H1 (cell line): Measurements from ENCODE around the gene NDFIP2. TPM values are rescaled to one million over a fixed set of nuclear protein-coding genes. Genes with fewer than 3 reads are reported as not detected.

Source experiments
- CTCF ChIA-PET: fragments of 300-600 bp; sonication (Branson Sonifier 250); formaldehyde crosslinking; loops from one replicate; lab custom pipeline; 2021; ENCODE audit not compliant: partially characterized antibody; lab: Charles Lee
- POLR2A ChIA-PET: fragments of 300-600 bp; sonication (Branson Sonifier 250); formaldehyde crosslinking; loops from one replicate; lab custom pipeline; 2021; ENCODE audit warnings: inconsistent platforms; ENCODE audit not compliant: partially characterized antibody; lab: Charles Lee
- DNase-seq, 2 experiments: peaks; one replicate each; pipeline versions ENCODE4 v3.0.0 to v3.0.0-alpha.2; 2010 to 2022; ENCODE audit warnings: low spot score in 2 of 2, low read depth in 1 of 2, mixed read lengths in 1 of 2
- FAIRE-seq: peaks from 2 replicates; lab custom pipeline; 2011; peaks lifted over from hg19 to GRCh38; lab: Jason Lieb, UNC
- H2AFZ ChIP-seq: 2 replicates; pipeline ENCODE4 v1.8.1; 2012; ENCODE audit warnings: low read length, inconsistent platforms
- H2AK5ac ChIP-seq: 2 replicates; pipeline ENCODE4 v1.6.1; 2013; ENCODE audit warnings: low read depth, low read length
- H2BK120ac ChIP-seq: replicated peaks from 2 replicates; pipeline ENCODE3; 2013; ENCODE audit warnings: low read depth, low read length, inconsistent platforms
- H2BK12ac ChIP-seq: 2 replicates; pipeline ENCODE4 v1.6.1; 2013; ENCODE audit warnings: low read depth, low read length
- H2BK15ac ChIP-seq: 2 replicates; pipeline ENCODE4 v1.6.1; 2013; ENCODE audit warnings: low read length
- H2BK20ac ChIP-seq: 2 replicates; pipeline ENCODE4 v1.6.1; 2013; ENCODE audit warnings: low read length
- H2BK5ac ChIP-seq: 2 replicates; pipeline ENCODE4 v1.6.1; 2013; ENCODE audit warnings: low read depth, low read length
- H3K14ac ChIP-seq: 2 replicates; pipeline ENCODE4 v1.6.1; 2013; ENCODE audit warnings: inconsistent platforms; ENCODE audit not compliant: insufficient read length
- H3K18ac ChIP-seq: 2 replicates; pipeline ENCODE4 v1.6.1; 2013; ENCODE audit warnings: low read length; ENCODE audit errors: extremely low read depth
- H3K23ac ChIP-seq: 2 replicates; pipeline ENCODE4 v1.6.1; 2013; ENCODE audit warnings: inconsistent platforms; ENCODE audit not compliant: insufficient read length
- H3K23me2 ChIP-seq: 2 replicates; pipeline ENCODE4 v1.6.1; 2013; ENCODE audit warnings: low read depth, low read length
- H3K27ac ChIP-seq: 2 replicates; pipeline ENCODE4 v1.6.1; 2011; ENCODE audit warnings: low read depth, low read length, inconsistent platforms
- H3K27me3 ChIP-seq, 4 experiments: replicated peaks in 1 of 4; 1 replicate in 1 of 4; 2 replicates in 3 of 4; pipeline versions ENCODE4 v1.6.1 to v1.8.1; 2011 to 2013; ENCODE audit warnings: low read length in 3 of 4, mild to moderate bottlenecking in 3 of 4, inconsistent platforms in 2 of 4, mixed read lengths in 2 of 4, moderate library complexity in 1 of 4; ENCODE audit not compliant: control insufficient read depth in 3 of 4, insufficient read depth in 3 of 4; ENCODE audit errors: extremely low read depth in 1 of 4
- H3K36me3 ChIP-seq, 4 experiments: 2 replicates each; pipeline versions ENCODE4 v1.6.1 to v1.8.1; 2011 to 2013; ENCODE audit warnings: mild to moderate bottlenecking in 4 of 4, low read length in 3 of 4, moderate library complexity in 2 of 4, control low read depth in 1 of 4, inconsistent platforms in 1 of 4; ENCODE audit not compliant: insufficient read depth in 4 of 4, control insufficient read depth in 2 of 4
- H3K4ac ChIP-seq: replicated peaks from 2 replicates; pipeline ENCODE3; 2013; ENCODE audit warnings: low read length, low read depth, mixed read lengths, inconsistent platforms; ENCODE audit not compliant: insufficient read length
- H3K4me1 ChIP-seq, 4 experiments: replicated peaks in 1 of 4; 1 replicate in 1 of 4; 2 replicates in 3 of 4; pipeline versions ENCODE4 v1.6.1 to v1.8.1; 2011 to 2013; ENCODE audit warnings: low read length in 3 of 4, inconsistent platforms in 2 of 4, mixed read lengths in 1 of 4; ENCODE audit not compliant: insufficient read depth in 4 of 4, control insufficient read depth in 3 of 4
- H3K4me2 ChIP-seq, 2 experiments: 2 replicates each; pipeline versions ENCODE4 v1.6.1 to v1.8.1; 2011 to 2013; ENCODE audit warnings: low read depth in 2 of 2, low read length in 2 of 2, control low read depth in 1 of 2, inconsistent platforms in 1 of 2, mild to moderate bottlenecking in 1 of 2; ENCODE audit not compliant: insufficient read depth in 1 of 2
- H3K4me3 ChIP-seq, 4 experiments: fragments of 200-600, 300-600 bp in 1 of 4; sonication (generic), shearing (Covaris generic), sonication (Bioruptor Twin) in 1 of 4; 2 replicates each; pipeline versions ENCODE4 v1.5.1 to v1.8.1; 2011 to 2016; ENCODE audit warnings: low read length in 4 of 4, low read depth in 3 of 4, control low read depth in 2 of 4, inconsistent platforms in 2 of 4, mild to moderate bottlenecking in 2 of 4, mixed read lengths in 1 of 4, moderate library complexity in 1 of 4; ENCODE audit not compliant: insufficient read depth in 2 of 4; ENCODE audit errors: extremely low read depth in 1 of 4
- H3K56ac ChIP-seq: replicated peaks from 2 replicates; pipeline ENCODE3; 2013; ENCODE audit warnings: low read depth, mild to moderate bottlenecking, mixed read lengths, low read length, inconsistent platforms; ENCODE audit not compliant: insufficient read length
- H3K79me1 ChIP-seq: 2 replicates; pipeline ENCODE4 v1.6.1; 2013; ENCODE audit warnings: low read depth, low read length, control low read depth
- H3K79me2 ChIP-seq, 2 experiments: 2 replicates each; pipeline versions ENCODE4 v1.6.1 to v1.8.1; 2012 to 2013; ENCODE audit warnings: low read length in 2 of 2, mild to moderate bottlenecking in 2 of 2, inconsistent platforms in 1 of 2; ENCODE audit not compliant: insufficient read depth in 2 of 2, control insufficient read depth in 1 of 2
- H3K9ac ChIP-seq, 4 experiments: replicated peaks in 1 of 4; 1 replicate in 1 of 4; 2 replicates in 3 of 4; pipeline versions ENCODE4 v1.6.1 to v1.8.1; 2011 to 2013; ENCODE audit warnings: low read depth in 3 of 4, low read length in 3 of 4, control low read depth in 2 of 4, mild to moderate bottlenecking in 2 of 4, moderate library complexity in 2 of 4, inconsistent platforms in 1 of 4; ENCODE audit errors: extremely low read depth in 1 of 4
- H3K9me3 ChIP-seq, 2 experiments: 2 replicates each; pipeline versions ENCODE4 v1.6.1 to v1.8.1; 2012 to 2013; ENCODE audit warnings: mild to moderate bottlenecking in 2 of 2, moderate library complexity in 2 of 2, control low read depth in 1 of 2, inconsistent platforms in 1 of 2, low read depth in 1 of 2, low read length in 1 of 2, mixed read lengths in 1 of 2; ENCODE audit not compliant: insufficient read depth in 2 of 2
- H4K20me1 ChIP-seq, 2 experiments: replicated peaks in 1 of 2; 2 replicates each; pipeline versions ENCODE3 to v1.8.1; 2011 to 2013; ENCODE audit warnings: inconsistent platforms in 2 of 2, low read length in 2 of 2, mild to moderate bottlenecking in 1 of 2; ENCODE audit not compliant: insufficient read depth in 2 of 2, control insufficient read depth in 1 of 2
- H4K5ac ChIP-seq: 2 replicates; pipeline ENCODE4 v1.6.1; 2013; ENCODE audit warnings: low read length, low read depth, mixed read lengths, inconsistent platforms; ENCODE audit not compliant: insufficient read length
- H4K8ac ChIP-seq: 2 replicates; pipeline ENCODE4 v1.8.0; 2013; ENCODE audit warnings: mild to moderate bottlenecking, moderate library complexity, low read length, inconsistent platforms; ENCODE audit not compliant: insufficient read depth; ENCODE audit errors: extremely low read depth
- H4K91ac ChIP-seq: replicated peaks from 2 replicates; pipeline ENCODE3; 2013; ENCODE audit warnings: low read length, mixed read lengths, inconsistent platforms; ENCODE audit not compliant: insufficient read length
- ASH2L ChIP-seq: fragments of 200-600, 300-600 bp; sonication (generic); IDR thresholded peaks from one replicate; pipeline ENCODE4 v1.7.1; 2017; ENCODE audit warnings: low read length
- CBX5 ChIP-seq: fragments of 300-800, 300-1000 bp; sonication (generic); IDR thresholded peaks from 2 replicates; pipeline ENCODE4 v1.7.1; 2016; ENCODE audit warnings: antibody characterized with exemption, low read length, low read depth
- CHD1 ChIP-seq: IDR thresholded peaks from 2 replicates; pipeline ENCODE4 v1.6.1; 2012; ENCODE audit warnings: low read depth, low read length, improper control_type of control experiment
- KDM1A ChIP-seq: fragments of 200-600, 300-600 bp; sonication (generic); IDR thresholded peaks from 2 replicates; pipeline ENCODE4 v1.7.1; 2016; ENCODE audit warnings: mild to moderate bottlenecking, low read length, borderline replicate concordance
- KDM5A ChIP-seq: fragments of 200-600 bp; IDR thresholded peaks from 2 replicates; pipeline ENCODE4 v1.7.1; 2012; ENCODE audit warnings: mild to moderate bottlenecking, low read length, inconsistent platforms, mixed read lengths
- RAD21 ChIP-seq, 2 experiments: IDR thresholded peaks in 1 of 2; conservative IDR thresholded peaks in 1 of 2; 2 replicates each; pipeline ENCODE4 v1.6.1; 2011; ENCODE audit warnings: low read depth in 2 of 2, low read length in 2 of 2, improper control_type of control experiment in 1 of 2, inconsistent platforms in 1 of 2, mild to moderate bottlenecking in 1 of 2, moderate library complexity in 1 of 2
- SIN3A ChIP-seq, 2 experiments: IDR thresholded peaks in 1 of 2; conservative IDR thresholded peaks in 1 of 2; 2 replicates each; pipeline ENCODE4 v1.6.1; 2011 to 2012; ENCODE audit warnings: low read length in 2 of 2, improper control_type of control experiment in 1 of 2, low read depth in 1 of 2, mild to moderate bottlenecking in 1 of 2
- SIX5 ChIP-seq: IDR thresholded peaks from 2 replicates; pipeline ENCODE4 v1.6.1; 2011; ENCODE audit warnings: mild to moderate bottlenecking, low read depth, low read length
- YY1 ChIP-seq: IDR thresholded peaks from 2 replicates; pipeline ENCODE4 v1.6.1; 2011; ENCODE audit warnings: low read depth, mild to moderate bottlenecking, low read length
- ZNF274 ChIP-seq: IDR thresholded peaks from 2 replicates; pipeline ENCODE4 v1.7.0; 2012; ENCODE audit warnings: low read length, borderline replicate concordance; ENCODE audit errors: extremely low read depth
- WGBS, 2 experiments: shearing (Covaris generic) in 1 of 2; methylation state at CpG; one replicate each; pipeline versions ENCODE4 v1.1.6 to v1.1.7; 2013 to 2015; ENCODE audit warnings: low lambda C conversion rate in 2 of 2, mixed read lengths in 2 of 2, inconsistent platforms in 1 of 2, low coverage in 1 of 2, missing lambda C conversion rate in 1 of 2; ENCODE audit not compliant: insufficient replicate concordance in 2 of 2, insufficient coverage in 1 of 2, insufficient read length in 1 of 2; ENCODE audit errors: extremely low coverage in 1 of 2, missing lambda C conversion rate in 1 of 2; 5-methylcytosine and 5-hydroxymethylcytosine counted together
- polyA plus RNA-seq, 7 experiments: library from polyadenylated mRNA; depleted of rRNA in 3 of 7; stranded (reverse) in 5 of 7; unstranded in 2 of 7; fragments of >200 nt in 5 of 7; fragments of 200-250 nt in 2 of 7; gene quantifications; 1 replicate in 5 of 7; 2 replicates in 1 of 7; 4 replicates in 1 of 7; pipeline versions ENCODE4 v1.2.1 to v1.2.3, GENCODE V29; 2011 to 2013; ENCODE audit warnings: missing spikeins in 2 of 7, mixed read lengths in 2 of 7
- total RNA-seq: library from RNA; stranded (reverse); fragmentation: NEBNext Ultra II Directional; extraction: Animal tissue kit (Norgen Biotek cat#: 25700); gene quantifications from 2 replicates; pipeline ENCODE4 v1.2.1, GENCODE V29; 2021
- TF ChIP-seq, protein P1 (sequence below): IDR thresholded peaks from 2 replicates; pipeline ENCODE4 v1.6.1; 2011; ENCODE audit warnings: low read depth, mild to moderate bottlenecking, low read length; ENCODE audit not compliant: insufficient read depth

NDFIP2 gene
- total and polyA plus RNA-seq, 2 of the 8 experiments (the other 6 are each of a cell fraction or from before 2014, with no cell fraction given), result 11.1 to 32.9 TPM

DNA sequence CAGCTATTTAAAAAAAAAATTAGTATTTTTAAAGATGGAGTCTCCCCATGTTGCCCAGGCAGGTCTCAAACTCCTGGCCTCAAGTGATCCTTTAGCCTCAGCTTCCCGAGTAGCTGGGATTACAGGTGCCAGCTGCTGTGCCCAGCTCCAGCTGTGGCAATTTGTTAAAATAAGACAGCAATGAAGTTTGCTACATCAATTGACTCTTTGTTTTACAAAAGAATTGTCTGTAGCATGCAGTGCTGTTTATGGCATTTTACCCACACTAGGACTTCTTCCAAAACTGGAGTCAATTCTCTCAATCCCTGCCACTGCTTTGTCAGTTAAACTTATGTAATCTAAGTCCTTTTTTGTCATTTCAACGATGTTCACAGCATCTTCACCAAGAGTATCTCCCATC, 49.3 kb downstream of the NDFIP2 start:
- Histone ChIP-seq H3K18ac (no peak overlapping the region), H3K23me2 (no peaks in the 10 kb centered on the region), H3K4me3 (no peak overlapping the region), H2BK15ac (no peak overlapping the region), H3K79me2 (no peaks in the 10 kb centered on the region), H4K91ac (no peak overlapping the region), H4K5ac (no peak overlapping the region), H3K14ac (no peak overlapping the region), H3K9ac (no peak overlapping the region), H3K36me3 (0 out of 8 replicates have a peak, but pooled peaks cover 0 to 3% (median 0%) of the 10 kb centered on the region in 4 experiments), H2BK12ac (no peak overlapping the region), H3K9me3 (no peaks in the 10 kb centered on the region), H3K27me3 (no peaks in the 10 kb centered on the region), H4K20me1 (no peaks in the 10 kb centered on the region), H3K79me1 (no peaks in the 10 kb centered on the region), H3K4me2 (no peak overlapping the region), H2AK5ac (no peak overlapping the region), H3K27ac (no peak overlapping the region), H3K56ac (no peak overlapping the region), H2BK5ac (no peak overlapping the region), H3K4me1 (peaks cover 0 to 8% (median 3%) of the 10 kb centered on the region in 4 experiments; a peak in 2 of 7 replicates), H4K8ac (no peak overlapping the region), H2BK120ac (no peak overlapping the region), H3K23ac (no peak overlapping the region), H3K4ac (no peak overlapping the region), H2BK20ac (no peak overlapping the region), H2AFZ (no peak overlapping the region)
- DNase-seq (no peak), FAIRE-seq (no peak)
- no peak for TF ChIP-seq KDM1A
- no peak for TF ChIP-seq RAD21 (IDR thresholded peaks at IDR 0.05 in 1 of 2, conservative IDR thresholded peaks at IDR 0.05 in 1 of 2; ENCODE audit: low read depth in 2 of 2, low read length in 2 of 2)
- TF ChIP-seq, protein P1, sequence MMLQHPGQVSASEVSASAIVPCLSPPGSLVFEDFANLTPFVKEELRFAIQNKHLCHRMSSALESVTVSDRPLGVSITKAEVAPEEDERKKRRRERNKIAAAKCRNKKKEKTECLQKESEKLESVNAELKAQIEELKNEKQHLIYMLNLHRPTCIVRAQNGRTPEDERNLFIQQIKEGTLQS, result no peak
- TF ChIP-seq CHD1, result no peak
- no peak for TF ChIP-seq KDM5A
- no peak for TF ChIP-seq CBX5
- TF ChIP-seq YY1, result no peak
- no peak for TF ChIP-seq ZNF274
- no peak for TF ChIP-seq SIX5
- no peak for TF ChIP-seq SIN3A (conservative IDR thresholded peaks at IDR 0.05 in 1 of 2, IDR thresholded peaks at IDR 0.05 in 1 of 2; ENCODE audit: low read depth in 1 of 2, low read length in 2 of 2)
- TF ChIP-seq ASH2L, result no peak
- WGBS, 2 experiments, result 78% methylated on average over 2 of the region's 2 CpGs; no CpG with 5 or more reads in 1 of the 2 experiments
- CTCF ChIA-PET, result interaction anchor here (1.3 to 2.2 kb wide), 4 partner anchors 8 to 139 kb away, joined by 4 to 8 read pairs (median 4); no protein-coding TSS in a partner anchor
- POLR2A ChIA-PET, result no interaction called here
